GM12873 (cell line): ENCODE results near the gene DTYMK.

Source experiments
- TF ChIP-seq, protein P1 (sequence below): IDR thresholded peaks from 2 replicates; pipeline ENCODE4 v1.5.1; 2012; ENCODE audit warnings: low read depth, mild to moderate bottlenecking, moderate library complexity, low read length, control low read depth; ENCODE audit not compliant: insufficient read depth; ENCODE audit errors: missing control alignments

The DTYMK gene

DNA sequence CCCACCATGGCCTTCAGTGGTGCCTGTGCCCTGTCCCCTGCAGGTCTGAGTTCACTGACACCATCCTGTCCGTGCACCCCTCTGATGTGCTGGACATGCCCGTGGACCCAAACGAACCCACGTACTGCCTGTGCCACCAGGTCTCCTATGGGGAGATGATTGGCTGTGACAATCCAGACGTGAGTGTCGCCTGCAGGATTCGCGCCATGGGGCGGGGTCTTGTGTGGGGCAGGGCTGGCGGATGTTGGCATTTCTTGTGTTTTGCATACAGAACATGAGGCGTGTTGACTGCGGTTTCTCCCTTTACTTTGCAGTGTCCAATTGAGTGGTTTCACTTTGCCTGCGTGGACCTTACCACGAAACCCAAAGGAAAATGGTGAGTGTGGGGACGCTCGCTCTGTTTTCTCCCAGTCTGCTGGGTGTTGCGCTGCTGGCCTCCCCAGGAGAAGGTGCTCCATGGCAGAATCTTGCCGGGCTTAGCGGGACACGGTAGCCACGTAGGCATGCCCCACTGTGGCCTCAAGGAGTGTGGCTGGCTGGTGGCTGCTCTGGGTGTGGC, 36.4 kb upstream of the DTYMK start:
- TF ChIP-seq, protein P1, sequence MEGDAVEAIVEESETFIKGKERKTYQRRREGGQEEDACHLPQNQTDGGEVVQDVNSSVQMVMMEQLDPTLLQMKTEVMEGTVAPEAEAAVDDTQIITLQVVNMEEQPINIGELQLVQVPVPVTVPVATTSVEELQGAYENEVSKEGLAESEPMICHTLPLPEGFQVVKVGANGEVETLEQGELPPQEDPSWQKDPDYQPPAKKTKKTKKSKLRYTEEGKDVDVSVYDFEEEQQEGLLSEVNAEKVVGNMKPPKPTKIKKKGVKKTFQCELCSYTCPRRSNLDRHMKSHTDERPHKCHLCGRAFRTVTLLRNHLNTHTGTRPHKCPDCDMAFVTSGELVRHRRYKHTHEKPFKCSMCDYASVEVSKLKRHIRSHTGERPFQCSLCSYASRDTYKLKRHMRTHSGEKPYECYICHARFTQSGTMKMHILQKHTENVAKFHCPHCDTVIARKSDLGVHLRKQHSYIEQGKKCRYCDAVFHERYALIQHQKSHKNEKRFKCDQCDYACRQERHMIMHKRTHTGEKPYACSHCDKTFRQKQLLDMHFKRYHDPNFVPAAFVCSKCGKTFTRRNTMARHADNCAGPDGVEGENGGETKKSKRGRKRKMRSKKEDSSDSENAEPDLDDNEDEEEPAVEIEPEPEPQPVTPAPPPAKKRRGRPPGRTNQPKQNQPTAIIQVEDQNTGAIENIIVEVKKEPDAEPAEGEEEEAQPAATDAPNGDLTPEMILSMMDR = no peak

DNA sequence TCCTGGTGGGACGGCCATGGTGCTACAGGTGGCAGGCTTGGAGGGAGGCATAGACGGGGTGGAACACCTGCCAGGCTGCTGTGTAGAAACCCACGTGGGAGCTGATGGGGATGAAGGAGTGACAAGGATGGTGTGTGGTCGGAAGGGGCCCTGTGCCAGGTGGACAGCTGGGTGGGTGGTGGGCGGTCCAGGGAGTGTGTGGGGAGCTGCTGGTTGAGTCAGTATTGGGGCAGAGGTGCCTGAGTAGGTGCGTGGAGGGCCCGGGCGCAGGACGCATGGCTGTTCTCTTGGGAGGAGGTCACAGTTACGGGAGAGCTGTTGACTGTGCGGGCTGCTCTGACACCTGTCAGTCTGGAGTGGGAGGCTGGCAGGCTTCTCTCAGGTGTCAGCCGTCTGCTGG, 35.2 kb upstream of the DTYMK start:
- TF ChIP-seq, protein P1 = no peak

DNA sequence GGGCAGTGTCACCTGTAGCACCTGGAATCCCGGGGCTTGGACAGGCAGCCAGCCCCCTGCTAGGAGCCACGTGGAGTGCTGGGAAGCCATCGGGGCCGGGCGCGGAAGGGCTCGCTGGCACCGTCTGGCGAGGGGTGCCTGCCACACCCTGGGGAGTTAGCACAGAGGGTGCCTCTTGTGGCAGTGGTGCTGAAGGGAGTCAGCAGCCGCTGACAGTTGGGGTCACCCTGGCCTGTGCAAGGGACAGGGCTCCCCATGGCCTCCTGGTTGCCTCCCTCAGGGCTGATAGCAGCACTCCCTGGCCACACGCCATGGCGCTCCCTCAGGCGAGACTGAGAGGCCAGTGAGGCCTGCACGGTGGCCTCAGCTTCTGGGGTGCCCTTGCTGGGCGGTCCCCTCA, 33.9 kb upstream of the DTYMK start:
- TF ChIP-seq, protein P1 = no peak

DNA sequence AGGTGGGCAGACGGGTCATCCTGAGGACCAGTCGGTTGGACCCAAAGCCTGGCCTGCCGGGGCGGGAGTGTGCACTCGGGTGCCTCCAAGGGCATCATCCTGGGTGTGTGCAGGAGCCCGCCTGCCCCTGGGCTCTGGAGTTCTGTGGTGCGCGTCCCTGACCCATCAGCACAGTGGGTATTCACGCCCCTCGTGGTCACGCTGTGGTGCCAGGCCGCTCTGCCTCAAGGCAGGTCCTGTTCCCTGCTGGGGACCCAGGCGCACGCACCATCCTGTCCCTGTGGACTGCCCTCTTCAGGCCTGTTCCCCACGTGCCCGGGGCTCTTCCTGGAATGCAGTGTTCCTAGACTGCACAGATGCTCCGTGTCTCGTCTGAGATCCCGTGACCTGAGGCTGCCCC, 33.5 kb upstream of the DTYMK start:
- TF ChIP-seq, protein P1 = no peak

DNA sequence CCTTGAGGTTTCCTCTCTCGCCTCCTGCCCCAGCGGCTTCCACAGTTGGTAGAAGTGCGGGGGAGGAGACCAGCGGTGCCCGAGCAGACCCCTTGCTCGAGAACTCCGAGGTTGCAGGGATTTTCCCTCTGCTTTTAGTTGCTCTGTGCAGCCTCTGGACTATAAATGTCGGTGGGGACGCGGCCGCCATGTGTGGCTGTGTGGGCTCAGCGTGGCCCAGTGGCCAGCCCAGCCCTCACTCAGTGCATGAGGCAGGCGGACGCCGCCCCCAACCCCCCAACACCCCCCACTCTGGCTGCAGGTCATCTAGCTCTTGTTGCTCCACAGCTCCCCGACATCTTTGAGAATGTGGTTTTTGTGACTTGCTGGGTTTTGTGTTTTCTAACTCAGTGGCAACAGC, 32.5 kb upstream of the DTYMK start:
- TF ChIP-seq, protein P1 = no peak

DNA sequence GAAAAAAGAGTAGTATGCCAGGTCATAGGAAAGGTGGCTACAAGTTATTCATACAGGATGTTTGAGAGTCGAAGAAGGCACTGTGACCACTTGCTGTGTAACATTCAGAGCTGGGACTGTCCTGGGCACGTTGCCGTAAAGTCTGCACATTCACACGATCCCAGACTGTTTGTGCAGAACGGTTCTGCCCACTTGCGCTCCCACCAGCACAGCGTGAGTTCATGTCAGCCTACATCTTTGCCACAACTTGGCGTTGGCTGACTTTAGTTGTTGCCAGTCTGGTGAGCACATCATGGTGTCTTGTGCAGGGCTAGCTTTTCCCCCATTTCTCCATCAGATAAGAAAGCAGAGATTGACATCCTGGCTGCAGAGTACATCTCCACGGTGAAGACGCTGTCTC, 22.3 kb upstream of the DTYMK start:
- TF ChIP-seq, protein P1 = no peak

DNA sequence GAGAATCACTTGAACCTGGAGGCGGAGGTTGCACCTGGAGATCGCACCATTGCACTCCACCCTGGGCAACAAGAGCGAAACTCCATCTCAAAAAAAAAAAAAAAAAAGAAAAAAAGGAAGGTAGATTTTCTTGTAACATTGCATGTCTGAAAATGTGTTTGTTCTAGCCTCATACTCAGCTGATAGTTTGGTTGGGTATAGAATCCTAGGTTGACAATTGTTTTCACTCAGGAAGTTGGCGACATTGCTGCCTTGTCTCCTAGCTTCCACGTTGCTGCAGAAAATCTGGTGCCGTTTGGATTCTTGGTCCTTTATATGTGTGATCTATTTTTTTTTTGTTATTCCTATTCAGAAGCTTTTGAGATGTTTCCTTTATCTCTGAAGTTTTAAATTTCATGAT, 19.9 kb upstream of the DTYMK start:
- TF ChIP-seq, protein P1 = no peak
